Osteoblast (primary cell): ENCODE results near the gene MARCHF11. TPM values are rescaled to one million over a fixed set of nuclear protein-coding genes. Genes with fewer than 3 reads are reported as not detected.

Experiments
- DNase-seq: peaks from one replicate; pipeline ENCODE4 v3.0.0; 2011; ENCODE audit warnings: low spot score, mixed read lengths; ENCODE audit not compliant: insufficient read length; ENCODE audit errors: missing footprints
- H2AFZ ChIP-seq: 2 replicates; pipeline ENCODE4 v1.6.0; 2011; ENCODE audit warnings: mild to moderate bottlenecking, low read length
- H3K27ac ChIP-seq: 2 replicates; pipeline ENCODE4 v1.5.1; 2011; ENCODE audit warnings: mild to moderate bottlenecking, low read depth, low read length, moderate library complexity
- H3K27me3 ChIP-seq: 2 replicates; pipeline ENCODE4 v1.6.0; 2012; ENCODE audit warnings: mild to moderate bottlenecking, control low read depth, inconsistent platforms, low read length, moderate library complexity; ENCODE audit not compliant: insufficient read depth
- H3K36me3 ChIP-seq: 2 replicates; pipeline ENCODE4 v1.5.1; 2011; ENCODE audit warnings: mild to moderate bottlenecking, low read length, control low read depth, moderate library complexity; ENCODE audit not compliant: insufficient read depth
- H3K4me1 ChIP-seq: 2 replicates; pipeline ENCODE4 v1.5.1; 2011; ENCODE audit warnings: mild to moderate bottlenecking, low read length, control low read depth, moderate library complexity; ENCODE audit not compliant: insufficient read depth
- H3K4me2 ChIP-seq: 2 replicates; pipeline ENCODE4 v1.6.0; 2011; ENCODE audit warnings: mild to moderate bottlenecking, low read length; ENCODE audit not compliant: insufficient read depth
- H3K4me3 ChIP-seq: fragments of 200-600 bp; sonication (generic); 3 replicates; pipeline ENCODE4 v1.5.1; 2012; ENCODE audit warnings: mild to moderate bottlenecking, low read length, inconsistent platforms; ENCODE audit not compliant: insufficient read depth
- H3K79me2 ChIP-seq: 2 replicates; pipeline ENCODE4 v1.6.0; 2012; ENCODE audit warnings: mild to moderate bottlenecking, low read length, control low read depth, inconsistent platforms; ENCODE audit not compliant: insufficient read depth
- H3K9me3 ChIP-seq: 2 replicates; pipeline ENCODE4 v1.5.1; 2011; ENCODE audit warnings: low read depth, low read length, control low read depth
- H4K20me1 ChIP-seq: 2 replicates; pipeline ENCODE4 v1.6.0; 2012; ENCODE audit warnings: mild to moderate bottlenecking, low read length, control low read depth; ENCODE audit not compliant: insufficient read depth
- total RNA-seq: library from RNA; depleted of rRNA; stranded (reverse); fragments of >200 nt; gene quantifications from 2 replicates; pipeline ENCODE4 v1.2.3, GENCODE V29; 2012
- TF ChIP-seq, protein P1 (sequence below): IDR thresholded peaks from 2 replicates; pipeline ENCODE4 v1.5.1; 2011; ENCODE audit warnings: mild to moderate bottlenecking, low read depth, low read length, moderate library complexity; ENCODE audit errors: extremely low read depth

The MARCHF11 gene
- total RNA-seq, 1 donor, result not detected

DNA sequence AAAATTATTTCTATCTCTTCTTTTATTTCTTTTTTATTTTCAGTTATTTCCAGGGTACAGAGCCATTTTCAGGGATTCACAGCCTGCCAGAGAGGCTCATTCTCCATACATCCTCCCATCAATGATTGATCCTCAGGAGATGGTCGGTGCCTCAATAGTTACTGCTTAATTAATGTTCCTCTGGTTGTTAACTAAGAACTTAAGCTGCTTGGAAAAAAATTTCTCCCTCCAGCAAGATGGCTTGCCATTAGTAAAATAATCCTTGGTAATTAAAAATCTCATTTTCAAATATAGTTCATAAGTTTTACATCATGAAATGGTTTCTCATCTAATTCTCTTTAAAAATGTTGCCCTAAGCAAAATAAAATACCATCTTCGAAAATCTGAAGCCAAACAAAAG, 20.0 kb downstream of the MARCHF11 start:
- no peaks in the 10 kb centered on the region for H3K4me1 ChIP-seq
- no peak overlapping the region for H2AFZ ChIP-seq
- H3K36me3 ChIP-seq, result no peaks in the 10 kb centered on the region
- H3K27ac ChIP-seq, result no peak overlapping the region
- TF ChIP-seq, protein P1, sequence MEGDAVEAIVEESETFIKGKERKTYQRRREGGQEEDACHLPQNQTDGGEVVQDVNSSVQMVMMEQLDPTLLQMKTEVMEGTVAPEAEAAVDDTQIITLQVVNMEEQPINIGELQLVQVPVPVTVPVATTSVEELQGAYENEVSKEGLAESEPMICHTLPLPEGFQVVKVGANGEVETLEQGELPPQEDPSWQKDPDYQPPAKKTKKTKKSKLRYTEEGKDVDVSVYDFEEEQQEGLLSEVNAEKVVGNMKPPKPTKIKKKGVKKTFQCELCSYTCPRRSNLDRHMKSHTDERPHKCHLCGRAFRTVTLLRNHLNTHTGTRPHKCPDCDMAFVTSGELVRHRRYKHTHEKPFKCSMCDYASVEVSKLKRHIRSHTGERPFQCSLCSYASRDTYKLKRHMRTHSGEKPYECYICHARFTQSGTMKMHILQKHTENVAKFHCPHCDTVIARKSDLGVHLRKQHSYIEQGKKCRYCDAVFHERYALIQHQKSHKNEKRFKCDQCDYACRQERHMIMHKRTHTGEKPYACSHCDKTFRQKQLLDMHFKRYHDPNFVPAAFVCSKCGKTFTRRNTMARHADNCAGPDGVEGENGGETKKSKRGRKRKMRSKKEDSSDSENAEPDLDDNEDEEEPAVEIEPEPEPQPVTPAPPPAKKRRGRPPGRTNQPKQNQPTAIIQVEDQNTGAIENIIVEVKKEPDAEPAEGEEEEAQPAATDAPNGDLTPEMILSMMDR, result no peak
- H3K4me2 ChIP-seq, result no peak overlapping the region
- no peaks in the 10 kb centered on the region for H4K20me1 ChIP-seq
- no peaks in the 10 kb centered on the region for H3K9me3 ChIP-seq
- H3K79me2 ChIP-seq, result no peaks in the 10 kb centered on the region
- no peak overlapping the region for H3K4me3 ChIP-seq
- H3K27me3 ChIP-seq, result no peaks in the 10 kb centered on the region
- DNase-seq, result no peak

DNA sequence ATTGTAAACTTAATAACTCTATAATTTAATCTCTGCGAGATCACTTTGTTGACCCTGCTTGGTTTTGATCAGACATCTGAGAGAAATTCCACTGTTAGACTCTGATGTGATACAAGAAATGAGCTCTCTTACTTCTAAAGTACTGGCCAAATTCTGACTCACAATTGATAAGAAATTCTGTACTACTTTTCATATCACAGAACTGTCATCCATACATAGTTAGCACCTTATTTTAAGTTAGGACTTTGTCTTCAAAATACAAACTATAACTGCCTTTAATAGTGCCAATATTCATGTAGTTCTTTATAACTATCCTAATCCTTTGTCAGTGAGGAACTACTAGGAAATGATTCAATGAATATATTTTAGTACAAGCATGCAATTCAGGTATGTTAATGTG, 23.4 kb downstream of the MARCHF11 start:
- Histone ChIP-seq H3K4me3 (no peak overlapping the region), H3K27me3 (no peaks in the 10 kb centered on the region), H2AFZ (no peak overlapping the region), H3K4me2 (no peak overlapping the region), H3K27ac (no peak overlapping the region), H4K20me1 (no peaks in the 10 kb centered on the region), H3K36me3 (no peaks in the 10 kb centered on the region), H3K79me2 (no peaks in the 10 kb centered on the region), H3K4me1 (no peaks in the 10 kb centered on the region), H3K9me3 (no peaks in the 10 kb centered on the region)
- TF ChIP-seq, protein P1, result no peak
- no peak for DNase-seq

DNA sequence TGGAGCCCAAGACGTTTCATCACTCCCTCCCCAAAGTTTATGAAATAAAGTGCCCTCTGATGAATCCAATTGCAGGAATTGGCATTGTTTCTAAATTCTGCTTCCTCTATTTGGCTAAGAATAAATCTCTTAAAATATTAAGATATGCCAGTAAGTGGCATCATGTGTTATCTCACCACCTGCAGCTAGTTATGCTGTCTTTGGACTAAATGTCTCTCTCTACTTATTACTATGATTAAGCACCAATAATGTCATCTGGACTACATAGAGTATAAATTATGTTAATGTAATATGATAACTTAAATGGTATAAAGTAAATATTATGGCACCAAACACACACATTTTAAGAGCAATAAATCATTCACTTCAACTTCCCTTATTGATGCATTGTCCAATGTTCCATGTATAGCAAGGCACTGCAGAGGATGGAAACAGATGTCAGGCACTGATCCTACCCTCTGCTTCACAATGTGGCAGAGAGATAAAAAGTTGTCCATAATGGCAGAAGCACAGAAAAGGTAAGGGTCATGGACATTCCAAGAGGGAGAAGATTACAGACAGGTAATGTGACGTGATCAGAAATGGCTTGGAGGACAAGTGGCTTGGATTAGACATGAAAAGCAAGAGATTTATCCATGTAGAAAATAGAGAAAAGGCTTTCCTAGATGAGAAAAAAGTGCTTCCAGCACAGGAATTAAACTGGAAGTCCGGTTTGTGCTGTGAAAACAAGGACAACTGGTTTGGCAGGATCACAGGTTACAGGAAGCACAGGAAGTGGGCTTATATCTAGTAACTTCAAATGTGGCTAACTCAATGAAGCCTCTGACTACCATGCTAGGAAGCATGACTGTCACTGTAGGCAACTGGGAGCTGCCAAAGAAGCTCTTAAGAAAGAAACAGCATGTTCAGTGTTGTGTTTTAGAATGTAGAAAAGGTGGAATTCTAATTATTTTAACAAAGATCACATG, 26.7 kb downstream of the MARCHF11 start:
- Histone ChIP-seq H3K27ac (no peak overlapping the region), H3K4me3 (no peak overlapping the region), H3K79me2 (no peaks in the 10 kb centered on the region), H4K20me1 (no peaks in the 10 kb centered on the region), H3K4me1 (no peaks in the 10 kb centered on the region), H2AFZ (no peak overlapping the region), H3K27me3 (no peaks in the 10 kb centered on the region), H3K4me2 (no peak overlapping the region), H3K9me3 (no peaks in the 10 kb centered on the region), H3K36me3 (no peaks in the 10 kb centered on the region)
- DNase-seq, result no peak
- TF ChIP-seq, protein P1, result no peak

DNA sequence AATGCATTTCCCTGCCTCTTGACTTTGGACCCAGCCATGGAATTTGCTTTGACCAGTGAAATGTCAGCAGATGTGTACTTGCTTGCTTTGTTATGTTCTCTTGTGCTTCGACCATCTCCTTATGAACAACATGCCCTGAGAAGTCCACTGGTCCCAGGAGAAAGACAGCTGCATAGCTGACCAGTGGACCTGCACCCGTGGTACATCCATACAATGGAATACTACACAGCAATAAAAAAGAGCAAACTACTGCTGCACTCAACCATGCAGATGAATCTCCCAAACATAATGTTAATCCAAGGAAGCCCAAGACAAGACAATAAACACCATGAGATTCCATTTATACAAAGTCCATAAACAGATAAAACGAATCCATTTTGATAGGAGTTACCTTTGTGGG, 30.0 kb downstream of the MARCHF11 start:
- no peak overlapping the region for H3K4me2 ChIP-seq
- no peak for DNase-seq

More for the DNA sequence above, 30.0 kb downstream of the MARCHF11 start:
- Histone ChIP-seq H4K20me1 (no peaks in the 10 kb centered on the region), H3K79me2 (no peaks in the 10 kb centered on the region), H2AFZ (no peak overlapping the region), H3K27ac (no peak overlapping the region), H3K27me3 (no peaks in the 10 kb centered on the region), H3K4me3 (no peak overlapping the region), H3K4me1 (no peaks in the 10 kb centered on the region), H3K36me3 (no peaks in the 10 kb centered on the region), H3K9me3 (no peaks in the 10 kb centered on the region)
- TF ChIP-seq, protein P1, result no peak
